Measurements from ENCODE around the gene TMEM108.
"Not testable (repeated sequence)": the region's sequence is repeated elsewhere in the genome, so short reads cannot be mapped to it uniquely, and the experiment has no call there.

TMEM108 gene

GRCh38 chr3:133038089-133038730, at the start of gene TMEM108:
Gene TMEM108, plus strand, starts transcription at chr3:133038391.
- DNase-seq = no peak

- no peak for DNase-seq
Measured at GRCh38 chr3:132995971-132996370, 42.2 kb upstream of the TMEM108 start.

- no peak for DNase-seq
Measured at GRCh38 chr3:132997404-132998185, 40.6 kb upstream of the TMEM108 start.

GRCh38 chr3:133005032-133005431, 33.2 kb upstream of the TMEM108 start:
- not testable (repeated sequence) for DNase-seq

- DNase-seq = no peak
Measured at GRCh38 chr3:133007601-133008000, 30.6 kb upstream of the TMEM108 start.

GRCh38 chr3:133014325-133014724, 23.9 kb upstream of the TMEM108 start:
- DNase-seq = no peak

GRCh38 chr3:133015573-133015972, 22.6 kb upstream of the TMEM108 start:
- DNase-seq = not testable (repeated sequence)

- DNase-seq = no peak
Measured at GRCh38 chr3:133016838-133017309, 21.3 kb upstream of the TMEM108 start.

- DNase-seq = no peak
Measured at GRCh38 chr3:133018921-133019320, 19.3 kb upstream of the TMEM108 start.

- DNase-seq = no peak
Measured at GRCh38 chr3:133021206-133021605, 17.0 kb upstream of the TMEM108 start.

- DNase-seq = no peak
Measured at GRCh38 chr3:133023362-133023761, 14.8 kb upstream of the TMEM108 start.

- no peak for DNase-seq
Measured at GRCh38 chr3:133025546-133025945, 12.6 kb upstream of the TMEM108 start.

GRCh38 chr3:133032301-133032700, 5.9 kb upstream of the TMEM108 start:
- no peak for DNase-seq

- DNase-seq = no peak
Measured at GRCh38 chr3:133037436-133037835, 755 bp upstream of the TMEM108 start.

GRCh38 chr3:133038731-133039375, 662 bp downstream of the TMEM108 start:
- DNase-seq = no peak

- no peak for DNase-seq
Measured at GRCh38 chr3:133040696-133041523, 2.7 kb downstream of the TMEM108 start.

- DNase-seq = no peak
Measured at GRCh38 chr3:133041524-133041829, 3.3 kb downstream of the TMEM108 start.

- DNase-seq = no peak
Measured at GRCh38 chr3:133042778-133043177, 4.6 kb downstream of the TMEM108 start.

GRCh38 chr3:133047980-133048379, 9.8 kb downstream of the TMEM108 start:
- no peak for DNase-seq

- no peak for DNase-seq
Measured at GRCh38 chr3:133049491-133049890, 11.3 kb downstream of the TMEM108 start.

GRCh38 chr3:133050891-133051290, 12.7 kb downstream of the TMEM108 start:
- DNase-seq = no peak

- no peak for DNase-seq
Measured at GRCh38 chr3:133053532-133053931, 15.3 kb downstream of the TMEM108 start.

- DNase-seq = no peak
Measured at GRCh38 chr3:133054586-133054985, 16.4 kb downstream of the TMEM108 start.
